GM12872 (cell line): ENCODE data around the gene BEST3.

Experiments
- CTCF ChIP-seq: IDR thresholded peaks from 3 replicates; pipeline ENCODE4 v1.5.1; 2011; ENCODE audit warnings: low read depth, mild to moderate bottlenecking, low read length, moderate library complexity; ENCODE audit not compliant: insufficient read depth

BEST3 gene

GRCh38 chr12:69672195-69672594, 26.9 kb downstream of the BEST3 start:
- TF ChIP-seq CTCF: no peak

- TF ChIP-seq CTCF: no peak
Observed at GRCh38 chr12:69671597-69671996, 27.5 kb downstream of the BEST3 start.

- TF ChIP-seq CTCF: no peak
Observed at GRCh38 chr12:69666798-69667197, 32.3 kb downstream of the BEST3 start.

GRCh38 chr12:69663726-69664125, 35.4 kb downstream of the BEST3 start:
- TF ChIP-seq CTCF: no peak

GRCh38 chr12:69662764-69663163, 36.3 kb downstream of the BEST3 start:
- no peak for TF ChIP-seq CTCF

GRCh38 chr12:69661386-69661785, 37.7 kb downstream of the BEST3 start:
- no peak for TF ChIP-seq CTCF

- TF ChIP-seq CTCF: no peak
Observed at GRCh38 chr12:69660164-69660863, 38.8 kb downstream of the BEST3 start.
